Sigmoid colon (tissue), 7 donors: ENCODE measurements around the gene ZNF335. TPM values are rescaled to one million over a fixed set of nuclear protein-coding genes. Genes with fewer than 3 reads are reported as not detected.

ENCODE experiments used
- DNase-seq: peaks from one replicate; pipeline ENCODE4 v3.0.0-alpha.2; 2019
- H3K27ac ChIP-seq, 4 donors: fragments of 200-600 bp; sonication (generic); one replicate each; pipeline ENCODE4 v1.5.1; 2016 to 2019; ENCODE audit warnings: mild to moderate bottlenecking in 1 of 4
- H3K27me3 ChIP-seq, 3 donors: fragments of 200-600 bp; sonication (generic); one replicate each; pipeline ENCODE4 v1.5.1; 2019; ENCODE audit warnings: mild to moderate bottlenecking in 1 of 3
- H3K36me3 ChIP-seq, 4 donors: fragments of 200-600 bp; sonication (generic); one replicate each; pipeline ENCODE4 v1.5.1; 2016 to 2019
- H3K4me1 ChIP-seq, 4 donors: fragments of 200-600 bp; sonication (generic); one replicate each; pipeline ENCODE4 v1.5.1; 2017 to 2019
- H3K4me3 ChIP-seq, 4 donors: fragments of 200-600 bp; sonication (generic); one replicate each; pipeline ENCODE4 v1.5.1; 2017 to 2019; ENCODE audit warnings: mild to moderate bottlenecking in 2 of 4, moderate library complexity in 1 of 4
- H3K9me3 ChIP-seq, 4 donors: fragments of 200-600 bp in 3 of 4; sonication (generic) in 3 of 4; one replicate each; pipeline versions ENCODE4 v1.5.1 to v1.6.1; 2013 to 2019
- CTCF ChIP-seq, 4 experiments: fragments of 450-650 bp in 3 of 4; fragments of 200-600 bp in 1 of 4; IDR thresholded peaks; one replicate each; pipeline ENCODE4 v1.5.1; 2016 to 2019; ENCODE audit warnings: antibody characterized with exemption in 4 of 4, mild to moderate bottlenecking in 3 of 4, moderate library complexity in 2 of 4
- EP300 ChIP-seq, 4 donors: sonication (generic); formaldehyde crosslinking; IDR thresholded peaks; one replicate each; pipeline ENCODE4 v1.6.1; 2017; ENCODE audit warnings: antibody characterized with exemption in 4 of 4
- POLR2A ChIP-seq, 2 donors: fragments of 450-650 bp; IDR thresholded peaks; one replicate each; pipeline ENCODE4 v1.6.1; 2016; ENCODE audit warnings: antibody characterized with exemption in 2 of 2, mild to moderate bottlenecking in 2 of 2, moderate library complexity in 2 of 2
- POLR2AphosphoS5 ChIP-seq, 4 donors: sonication (generic); formaldehyde crosslinking; IDR thresholded peaks; one replicate each; pipeline ENCODE4 v1.6.1; 2017; ENCODE audit warnings: antibody characterized with exemption in 4 of 4
- WGBS, 2 donors: extraction: QIAGEN DNeasy Blood & Tissue Kit; methylation state at CpG; one replicate each; pipeline ENCODE4 v1.1.7; 2013; 5-methylcytosine and 5-hydroxymethylcytosine counted together
- intact Hi-C: fragments of 100-400 bp; cut with DNase I; formaldehyde crosslinking; loops from one replicate; pipeline ENCODE4 v1.15.1; 2023
- polyA plus RNA-seq, 3 donors: library from polyadenylated mRNA; stranded (reverse); fragments of 200-250 nt; gene quantifications; one replicate each; pipeline ENCODE4 v1.2.3, GENCODE V29; 2013
- total RNA-seq, 4 donors: library from RNA; depleted of rRNA; stranded (reverse); fragments of >200 nt; gene quantifications; one replicate each; pipeline ENCODE4 v1.1.0, GENCODE V29; 2016
- donor health status: healthy with polysubstance abuse.
- donor health status: Bipolar disorder and iron deficiency.
- donor health status: healthy.

Gene ZNF335
- total and polyA plus RNA-seq, 7 donors, result 5.4 to 24.4 (median 12.5) TPM

- no peak for DNase-seq
- 88 to 92% methylated on average over 19 of the region's 19 CpGs for WGBS, 2 donors
- peaks cover 66 to 99% (median 90%) of the 10 kb centered on the region in 4 donors for H3K36me3 ChIP-seq
- no peak overlapping the region for H3K4me3 ChIP-seq
- H3K4me1 ChIP-seq, result peaks cover 0 to 4% (median 0%) of the 10 kb centered on the region in 4 donors
- no peak overlapping the region for H3K27ac ChIP-seq
- TF ChIP-seq EP300 (IDR thresholded peaks at IDR 0.05) (no peak), CTCF (IDR thresholded peaks at IDR 0.05) (no peak), POLR2A (IDR thresholded peaks at IDR 0.05) (no peak), POLR2AphosphoS5 (IDR thresholded peaks at IDR 0.05) (no peak)
- intact Hi-C loops, result no loop called here
- H3K9me3 ChIP-seq, result no peaks in the 10 kb centered on the region
- no peaks in the 10 kb centered on the region for H3K27me3 ChIP-seq
These were observed 26.9 kb downstream of the ZNF335 start for GRCh38 chr20:45944965-45945677.

- WGBS, 2 donors, result 90 to 91% methylated on average over 15 of the region's 15 CpGs
- intact Hi-C loops, result no loop called here
- Histone ChIP-seq H3K4me3 (no peak overlapping the region), H3K36me3 (peaks cover 66 to 99% (median 90%) of the 10 kb centered on the region in 4 donors), H3K27me3 (no peaks in the 10 kb centered on the region), H3K9me3 (no peaks in the 10 kb centered on the region), H3K4me1 (peaks cover 0 to 4% (median 0%) of the 10 kb centered on the region in 4 donors), H3K27ac (no peak overlapping the region)
- no peak for DNase-seq
- TF ChIP-seq CTCF (IDR thresholded peaks at IDR 0.05) (no peak), POLR2A (IDR thresholded peaks at IDR 0.05) (no peak), POLR2AphosphoS5 (IDR thresholded peaks at IDR 0.05) (no peak), EP300 (IDR thresholded peaks at IDR 0.05) (no peak)
These were observed 27.6 kb downstream of the ZNF335 start for GRCh38 chr20:45944151-45944964.

GRCh38 chr20:45943613-45944012 is 28.4 kb downstream of the ZNF335 start:
- TF ChIP-seq CTCF (IDR thresholded peaks at IDR 0.05) (no peak), POLR2AphosphoS5 (IDR thresholded peaks at IDR 0.05) (no peak), EP300 (IDR thresholded peaks at IDR 0.05) (no peak), POLR2A (IDR thresholded peaks at IDR 0.05) (no peak)
- peaks cover 66 to 99% (median 89%) of the 10 kb centered on the region in 4 donors for H3K36me3 ChIP-seq
- 93 to 94% methylated on average over 6 of the region's 6 CpGs for WGBS, 2 donors
- no peak overlapping the region for H3K4me3 ChIP-seq
- no peaks in the 10 kb centered on the region for H3K27me3 ChIP-seq
- intact Hi-C loops, result no loop called here
- peaks cover 0 to 4% (median 0%) of the 10 kb centered on the region in 4 donors for H3K4me1 ChIP-seq
- no peak overlapping the region for H3K27ac ChIP-seq
- no peak for DNase-seq
- H3K9me3 ChIP-seq, result no peaks in the 10 kb centered on the region

- Histone ChIP-seq H3K27ac (no peak overlapping the region), H3K27me3 (no peaks in the 10 kb centered on the region), H3K4me1 (peaks cover 0 to 20% (median 12%) of the 10 kb centered on the region in 4 donors), H3K9me3 (no peaks in the 10 kb centered on the region), H3K4me3 (no peak overlapping the region), H3K36me3 (peaks cover 49 to 81% (median 66%) of the 10 kb centered on the region in 4 donors)
- 95 to 97% methylated on average over 13 of the region's 13 CpGs for WGBS, 2 donors
- TF ChIP-seq POLR2A (IDR thresholded peaks at IDR 0.05) (no peak), EP300 (IDR thresholded peaks at IDR 0.05) (no peak), POLR2AphosphoS5 (IDR thresholded peaks at IDR 0.05) (no peak), CTCF (IDR thresholded peaks at IDR 0.05) (no peak)
- DNase-seq, result no peak
- intact Hi-C loops, result no loop called here
These were observed 31.5 kb downstream of the ZNF335 start for GRCh38 chr20:45940469-45940868.
